OCI-LY1 (cell line): ENCODE data around the gene PTPRE.

ENCODE experiments used
- CTCF ChIP-seq: fragments of 200-600 bp; sonication (generic), shearing (Covaris generic); IDR thresholded peaks from 2 replicates; pipeline ENCODE4 v1.5.1; 2017; ENCODE audit warnings: mild to moderate bottlenecking, antibody characterized with exemption, low read length, moderate library complexity, mixed read lengths
- EZH2 ChIP-seq: fragments of 200-600 bp; sonication (generic), shearing (Covaris generic); IDR thresholded peaks from 2 replicates; pipeline ENCODE4 v1.8.0; 2017; ENCODE audit warnings: borderline replicate concordance, mixed run types, mild to moderate bottlenecking, antibody characterized with exemption, low read length, moderate library complexity, mixed read lengths

GRCh38 chr10:128032466-128032865 lies 125.6 kb downstream of the PTPRE start:
- TF ChIP-seq CTCF, result no peak
- TF ChIP-seq EZH2, result no peak
